Breast epithelium (tissue), 3 donors: ENCODE results near the gene UGT1A3.

Experiments used
- CTCF ChIP-seq, 3 donors: fragments of 450-650 bp; IDR thresholded peaks; one replicate each; pipeline ENCODE4 v1.5.1; 2016 to 2017; ENCODE audit warnings: antibody characterized with exemption in 3 of 3, mild to moderate bottlenecking in 3 of 3, moderate library complexity in 3 of 3
- POLR2A ChIP-seq: fragments of 450-650 bp; IDR thresholded peaks from one replicate; pipeline ENCODE4 v1.6.1; 2016; ENCODE audit warnings: antibody characterized with exemption, mild to moderate bottlenecking, moderate library complexity
- POLR2AphosphoS5 ChIP-seq, 3 donors: sonication (generic); formaldehyde crosslinking; IDR thresholded peaks; one replicate each; pipeline ENCODE4 v1.6.1; 2017; ENCODE audit warnings: antibody characterized with exemption in 3 of 3

GRCh38 chr2:233772153-233772552 is 43.3 kb downstream of the UGT1A3 start:
- TF ChIP-seq CTCF (IDR thresholded peaks at IDR 0.05), result no peak
- no peak for TF ChIP-seq POLR2A
- TF ChIP-seq POLR2AphosphoS5 (IDR thresholded peaks at IDR 0.05), result no peak
